Lower leg skin (tissue), 4 donors: ENCODE results near the gene MBOAT2. TPM values are rescaled to one million over a fixed set of nuclear protein-coding genes. Genes with fewer than 3 reads are reported as not detected.

ENCODE experiments used
- DNase-seq, 2 donors: peaks; one replicate each; pipeline ENCODE4 v3.0.0-alpha.2; 2019; ENCODE audit warnings: low spot score in 2 of 2
- H3K4me3 ChIP-seq: fragments of 200-600 bp; sonication (generic); 2 replicates; pipeline ENCODE4 v1.5.1; 2017; ENCODE audit warnings: mild to moderate bottlenecking, low read depth; ENCODE audit not compliant: poor library complexity, severe bottlenecking
- POLR2A ChIP-seq, 2 donors: fragments of 450-650 bp; IDR thresholded peaks; one replicate each; pipeline ENCODE4 v1.6.1; 2016 to 2017; ENCODE audit warnings: antibody characterized with exemption in 2 of 2, mild to moderate bottlenecking in 1 of 2, moderate library complexity in 1 of 2
- WGBS, 2 donors: methylation state at CpG; one replicate each; pipeline ENCODE4 v1.1.5; 2018; 5-methylcytosine and 5-hydroxymethylcytosine counted together
- intact Hi-C: fragments of 100-400 bp; cut with DNase I; formaldehyde crosslinking; loops from one replicate; pipeline ENCODE4 v1.15.0; 2023; ENCODE audit warnings: low total_unique reads
- total RNA-seq, 4 donors: library from RNA; depleted of rRNA; stranded (reverse); fragments of >200 nt; gene quantifications; one replicate each; pipeline ENCODE4 v1.1.0, GENCODE V29; 2016
- TF ChIP-seq, protein P1 (sequence below), 3 donors: fragments of 450-650 bp; IDR thresholded peaks; one replicate each; pipeline ENCODE4 v1.5.1; 2016; ENCODE audit warnings: antibody characterized with exemption in 3 of 3, mild to moderate bottlenecking in 3 of 3, moderate library complexity in 2 of 3

Gene MBOAT2
- total RNA-seq, 4 donors from 2014 or later, result 47.2 to 92.3 (median 76.4) TPM

DNA sequence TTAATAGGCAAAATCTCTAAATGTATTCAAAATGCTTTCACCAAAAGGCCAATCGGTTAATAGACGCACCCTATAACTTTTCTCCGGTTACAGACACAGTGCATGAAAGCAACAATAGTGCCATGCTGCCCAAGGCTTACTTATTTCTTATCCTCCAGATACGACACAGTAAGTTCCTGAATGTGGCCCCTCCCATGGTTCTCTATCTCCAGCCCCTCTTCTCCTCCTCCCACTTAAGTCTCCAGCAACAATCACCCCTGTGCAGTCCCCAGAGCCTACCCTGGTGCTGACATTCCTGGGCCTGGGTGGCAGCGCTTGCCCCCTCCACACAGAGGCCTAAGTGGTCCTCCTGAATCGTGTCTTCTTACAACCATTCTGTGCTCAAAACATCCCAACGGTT is 169.6 kb downstream of the MBOAT2 start:
- WGBS, 2 donors, result 88 to 95% methylated on average over 7 of the region's 7 CpGs
- intact Hi-C loops, result no loop called here
- no peak for TF ChIP-seq POLR2A (IDR thresholded peaks at IDR 0.05)
- TF ChIP-seq, protein P1, sequence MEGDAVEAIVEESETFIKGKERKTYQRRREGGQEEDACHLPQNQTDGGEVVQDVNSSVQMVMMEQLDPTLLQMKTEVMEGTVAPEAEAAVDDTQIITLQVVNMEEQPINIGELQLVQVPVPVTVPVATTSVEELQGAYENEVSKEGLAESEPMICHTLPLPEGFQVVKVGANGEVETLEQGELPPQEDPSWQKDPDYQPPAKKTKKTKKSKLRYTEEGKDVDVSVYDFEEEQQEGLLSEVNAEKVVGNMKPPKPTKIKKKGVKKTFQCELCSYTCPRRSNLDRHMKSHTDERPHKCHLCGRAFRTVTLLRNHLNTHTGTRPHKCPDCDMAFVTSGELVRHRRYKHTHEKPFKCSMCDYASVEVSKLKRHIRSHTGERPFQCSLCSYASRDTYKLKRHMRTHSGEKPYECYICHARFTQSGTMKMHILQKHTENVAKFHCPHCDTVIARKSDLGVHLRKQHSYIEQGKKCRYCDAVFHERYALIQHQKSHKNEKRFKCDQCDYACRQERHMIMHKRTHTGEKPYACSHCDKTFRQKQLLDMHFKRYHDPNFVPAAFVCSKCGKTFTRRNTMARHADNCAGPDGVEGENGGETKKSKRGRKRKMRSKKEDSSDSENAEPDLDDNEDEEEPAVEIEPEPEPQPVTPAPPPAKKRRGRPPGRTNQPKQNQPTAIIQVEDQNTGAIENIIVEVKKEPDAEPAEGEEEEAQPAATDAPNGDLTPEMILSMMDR (IDR thresholded peaks at IDR 0.05), result no peak
- no peak for DNase-seq
- H3K4me3 ChIP-seq, result no peak overlapping the region

DNA sequence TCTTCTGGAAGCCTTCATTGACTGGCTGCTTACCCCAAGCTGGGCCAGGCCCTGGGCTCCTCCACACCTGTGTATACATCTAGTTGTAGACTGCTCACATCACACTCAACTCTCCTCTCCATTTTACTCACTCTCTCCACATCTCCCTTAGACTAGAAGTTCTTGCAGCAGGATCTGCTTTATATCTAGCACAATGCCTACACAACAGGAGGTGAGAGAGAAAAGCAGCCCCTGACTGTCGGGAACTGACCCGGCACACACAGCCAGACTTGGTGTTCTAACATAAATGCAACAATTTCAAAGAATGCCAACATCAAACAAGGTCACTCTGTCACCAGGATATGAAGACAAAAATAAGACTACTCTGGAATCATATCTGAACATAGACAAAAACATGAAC is 172.0 kb downstream of the MBOAT2 start:
- no peak overlapping the region for H3K4me3 ChIP-seq
- intact Hi-C loops, result no loop called here
- TF ChIP-seq POLR2A (IDR thresholded peaks at IDR 0.05), result no peak
- TF ChIP-seq, protein P1 (IDR thresholded peaks at IDR 0.05), result no peak
- 97 to 98% methylated on average over 2 of the region's 2 CpGs for WGBS, 2 donors
- no peak for DNase-seq

DNA sequence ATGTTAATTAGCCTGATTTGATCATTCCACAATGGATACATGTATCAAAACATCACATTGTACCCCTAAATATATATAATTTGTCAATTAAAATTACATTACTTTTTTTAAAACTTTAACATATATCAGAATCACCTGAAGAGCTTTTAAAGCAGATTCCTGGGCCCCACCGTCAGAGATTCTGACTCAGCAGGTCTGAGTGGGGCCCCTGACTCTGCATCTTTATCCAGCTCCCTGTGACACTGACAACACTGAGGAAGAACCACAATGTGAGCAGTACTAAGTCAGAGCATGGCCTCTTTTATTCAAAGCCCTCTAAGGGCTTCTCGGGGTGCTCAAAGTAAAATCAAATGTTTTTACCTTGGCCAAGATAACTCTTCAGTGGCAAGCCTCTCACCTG is 175.8 kb downstream of the MBOAT2 start:
- no peak for DNase-seq
- H3K4me3 ChIP-seq, result no peak overlapping the region
- TF ChIP-seq, protein P1 (IDR thresholded peaks at IDR 0.05), result no peak
- no peak for TF ChIP-seq POLR2A (IDR thresholded peaks at IDR 0.05)
- WGBS, 2 donors, result 89 to 100% methylated on average over 2 of the region's 2 CpGs
- intact Hi-C loops, result no loop called here

DNA sequence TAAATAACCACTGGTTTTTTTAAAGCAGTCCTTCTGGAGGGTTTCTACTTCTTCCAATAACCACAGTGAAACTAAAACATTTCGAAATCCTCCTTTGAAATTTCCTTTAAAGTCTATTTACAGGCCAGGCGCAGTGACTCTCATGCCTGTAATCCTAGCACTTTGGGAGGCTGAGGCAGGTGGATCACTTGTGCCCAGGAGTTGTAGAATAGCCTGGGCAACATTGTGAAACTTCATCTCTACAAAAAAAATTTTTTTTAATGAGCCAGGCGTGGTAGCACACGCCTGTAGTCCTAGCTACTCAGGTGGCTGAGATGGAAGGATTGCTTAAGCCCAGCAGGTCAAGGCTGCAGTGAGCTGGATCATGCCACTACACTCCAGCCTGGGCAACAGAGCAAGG is 181.3 kb downstream of the MBOAT2 start:
- no peak for DNase-seq
- no peak for TF ChIP-seq POLR2A (IDR thresholded peaks at IDR 0.05)
- TF ChIP-seq, protein P1 (IDR thresholded peaks at IDR 0.05), result no peak

DNA sequence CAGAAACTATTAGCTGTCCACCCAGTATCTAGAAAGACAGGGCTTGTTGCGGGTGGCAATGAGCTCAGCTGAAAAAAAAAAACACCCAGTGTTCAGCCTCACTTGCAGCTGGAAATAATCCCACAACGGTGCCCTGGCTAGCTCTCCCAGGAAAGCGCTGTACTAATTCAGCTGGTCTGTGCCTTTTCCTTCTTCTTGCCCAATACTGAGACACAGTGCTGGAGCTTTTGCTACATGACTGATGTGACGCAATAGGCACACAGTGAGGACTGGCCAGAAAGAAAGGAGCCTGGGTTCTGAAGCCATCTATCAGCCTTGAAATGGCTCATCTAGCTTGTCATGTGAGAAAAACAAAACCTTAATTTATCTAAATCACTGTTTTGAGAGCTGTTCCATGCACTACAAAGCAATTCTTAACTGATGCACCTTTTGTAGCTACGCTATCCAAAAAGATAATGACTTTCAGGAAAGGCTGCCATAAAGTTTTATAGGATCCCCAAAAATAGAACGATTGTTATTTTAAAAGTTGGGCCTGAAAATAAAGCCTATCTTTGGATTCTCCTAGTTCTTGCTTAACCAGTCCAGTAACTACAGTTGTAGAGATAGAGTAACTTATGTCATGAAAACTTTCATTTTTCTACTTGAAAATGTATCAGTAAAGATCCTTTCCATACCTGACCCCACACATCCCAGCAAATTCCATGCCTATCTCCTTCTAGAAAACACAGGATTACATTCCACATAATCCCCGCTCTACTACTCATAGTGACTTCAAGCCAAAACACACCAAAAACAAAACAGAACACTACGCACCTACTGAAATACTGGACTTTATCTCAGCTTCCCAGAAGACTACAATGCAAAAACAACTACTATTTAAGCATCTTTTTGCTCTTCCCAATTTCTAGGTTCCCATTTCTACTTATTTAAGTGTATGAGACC is 181.9 kb downstream of the MBOAT2 start:
- H3K4me3 ChIP-seq, result no peak overlapping the region
- intact Hi-C loops, result no loop called here
- 54 to 63% methylated on average over 8 of the region's 8 CpGs for WGBS, 2 donors
- peak in 1 of 2 donors; percentile 70 for DNase-seq
- TF ChIP-seq, protein P1 (IDR thresholded peaks at IDR 0.05), result no peak
- TF ChIP-seq POLR2A (IDR thresholded peaks at IDR 0.05), result no peak

More for the DNA sequence above, 181.3 kb downstream of the MBOAT2 start:
- WGBS, 2 donors, result 52 to 72% methylated on average over 4 of the region's 4 CpGs
- H3K4me3 ChIP-seq, result no peak overlapping the region
- intact Hi-C loops, result no loop called here
